HG02759 (cell line): ENCODE results near the gene RITA1.

Source experiments
- ATAC-seq: cut with Tn5 transposase; IDR thresholded peaks from one replicate; pipeline ENCODE4 v1.9.1; 2021; ENCODE audit warnings: mild to moderate bottlenecking, moderate library complexity; ENCODE audit not compliant: unreplicated experiment

The RITA1 gene

GRCh38 chr12:113241191-113242025 is 55.9 kb downstream of the RITA1 start:
- no peak for ATAC-seq
